HepG2 (cell line): ENCODE results near the gene OLFM3.

Source experiments
- ASH2L ChIP-seq: fragments of 300-600, 200-600 bp; sonication (generic); IDR thresholded peaks from 2 replicates; pipeline ENCODE4 v1.7.0; 2017; ENCODE audit warnings: low read depth, mild to moderate bottlenecking, moderate library complexity, mixed read lengths, low read length; ENCODE audit not compliant: insufficient read length
- CTCF ChIP-seq: sonication (generic); formaldehyde crosslinking; IDR thresholded peaks from 2 replicates; pipeline ENCODE4 v1.5.0; 2020; ENCODE audit warnings: mild to moderate bottlenecking, missing genetic modification reagents, moderate library complexity
- MXI1 ChIP-seq: IDR thresholded peaks from 3 replicates; pipeline ENCODE4 v1.6.1; 2012; ENCODE audit warnings: low read depth, low read length, inconsistent platforms, borderline replicate concordance
- POLR2A ChIP-seq, 2 experiments: IDR thresholded peaks; 2 replicates each; pipeline ENCODE4 v1.6.1; 2011; ENCODE audit warnings: low read depth in 2 of 2, low read length in 2 of 2, mild to moderate bottlenecking in 1 of 2, moderate library complexity in 1 of 2; ENCODE audit not compliant: insufficient read depth in 1 of 2
- POLR2G ChIP-seq: fragments of 200-400 bp; formaldehyde crosslinking; IDR thresholded peaks from 2 replicates; pipeline ENCODE4 v1.6.1; 2018; ENCODE audit warnings: mild to moderate bottlenecking, low read depth, low read length, moderate library complexity
- PREB ChIP-seq: sonication (generic); formaldehyde crosslinking; IDR thresholded peaks from 2 replicates; pipeline ENCODE4 v1.4.0; 2020; ENCODE audit warnings: missing genetic modification reagents
- RBM22 ChIP-seq: fragments of 200-400 bp; formaldehyde crosslinking; optimal IDR thresholded peaks from 2 replicates; pipeline ENCODE3; 2017; ENCODE audit warnings: mild to moderate bottlenecking, low read length, moderate library complexity
- SIN3A ChIP-seq: IDR thresholded peaks from 2 replicates; pipeline ENCODE4 v1.6.1; 2011; ENCODE audit warnings: low read depth, mild to moderate bottlenecking, control low read depth, low read length, borderline replicate concordance
- TOPORS ChIP-seq: sonication (generic); formaldehyde crosslinking; IDR thresholded peaks from 2 replicates; pipeline ENCODE4 v1.8.0; 2023; ENCODE audit warnings: mild to moderate bottlenecking, missing genetic modification reagents
- ZNF17 ChIP-seq: sonication (generic); formaldehyde crosslinking; IDR thresholded peaks from 2 replicates; pipeline ENCODE4 v1.5.0; 2020; ENCODE audit warnings: mild to moderate bottlenecking, missing genetic modification reagents
- ZNF558 ChIP-seq: sonication (generic); formaldehyde crosslinking; IDR thresholded peaks from 2 replicates; pipeline ENCODE4 v1.9.0; 2022; ENCODE audit warnings: mild to moderate bottlenecking, missing genetic modification reagents, borderline replicate concordance
- ZNF691 ChIP-seq: sonication (generic); formaldehyde crosslinking; IDR thresholded peaks from 2 replicates; pipeline ENCODE4 v1.4.0; 2020; ENCODE audit warnings: missing genetic modification reagents, low read depth, mild to moderate bottlenecking, borderline replicate concordance
- TF ChIP-seq, protein P1 (sequence below): sonication (generic); formaldehyde crosslinking; IDR thresholded peaks from 2 replicates; pipeline ENCODE4 v1.5.1; 2020; ENCODE audit warnings: mild to moderate bottlenecking, missing genetic modification reagents, moderate library complexity
- TF ChIP-seq, protein P2 (sequence below): sonication (generic); formaldehyde crosslinking; IDR thresholded peaks from 2 replicates; pipeline ENCODE4 v1.4.0; 2020; ENCODE audit warnings: missing genetic modification reagents, mild to moderate bottlenecking, borderline replicate concordance

DNA sequence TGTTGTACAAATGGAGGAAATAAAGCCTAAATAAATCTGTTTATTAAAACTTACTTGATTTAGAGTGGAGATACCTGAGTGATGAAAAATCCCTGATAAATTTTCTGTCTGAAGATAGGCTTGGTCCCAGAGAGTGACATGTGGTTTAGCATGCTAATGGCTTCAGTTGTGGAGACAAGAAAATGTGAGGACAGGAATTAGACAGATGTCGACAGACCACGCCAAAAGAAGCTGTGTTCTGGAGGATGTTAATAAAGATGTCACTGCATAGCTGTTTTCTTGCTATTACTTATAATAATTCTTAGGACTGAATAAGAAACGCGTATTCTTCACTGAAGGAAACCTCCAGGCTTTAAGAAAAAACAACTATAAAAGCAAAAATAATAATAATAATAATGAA, 154.9 kb downstream of the OLFM3 start:
- no peak for TF ChIP-seq CTCF (CRISPR knock-in tag)
- TF ChIP-seq, protein P1, sequence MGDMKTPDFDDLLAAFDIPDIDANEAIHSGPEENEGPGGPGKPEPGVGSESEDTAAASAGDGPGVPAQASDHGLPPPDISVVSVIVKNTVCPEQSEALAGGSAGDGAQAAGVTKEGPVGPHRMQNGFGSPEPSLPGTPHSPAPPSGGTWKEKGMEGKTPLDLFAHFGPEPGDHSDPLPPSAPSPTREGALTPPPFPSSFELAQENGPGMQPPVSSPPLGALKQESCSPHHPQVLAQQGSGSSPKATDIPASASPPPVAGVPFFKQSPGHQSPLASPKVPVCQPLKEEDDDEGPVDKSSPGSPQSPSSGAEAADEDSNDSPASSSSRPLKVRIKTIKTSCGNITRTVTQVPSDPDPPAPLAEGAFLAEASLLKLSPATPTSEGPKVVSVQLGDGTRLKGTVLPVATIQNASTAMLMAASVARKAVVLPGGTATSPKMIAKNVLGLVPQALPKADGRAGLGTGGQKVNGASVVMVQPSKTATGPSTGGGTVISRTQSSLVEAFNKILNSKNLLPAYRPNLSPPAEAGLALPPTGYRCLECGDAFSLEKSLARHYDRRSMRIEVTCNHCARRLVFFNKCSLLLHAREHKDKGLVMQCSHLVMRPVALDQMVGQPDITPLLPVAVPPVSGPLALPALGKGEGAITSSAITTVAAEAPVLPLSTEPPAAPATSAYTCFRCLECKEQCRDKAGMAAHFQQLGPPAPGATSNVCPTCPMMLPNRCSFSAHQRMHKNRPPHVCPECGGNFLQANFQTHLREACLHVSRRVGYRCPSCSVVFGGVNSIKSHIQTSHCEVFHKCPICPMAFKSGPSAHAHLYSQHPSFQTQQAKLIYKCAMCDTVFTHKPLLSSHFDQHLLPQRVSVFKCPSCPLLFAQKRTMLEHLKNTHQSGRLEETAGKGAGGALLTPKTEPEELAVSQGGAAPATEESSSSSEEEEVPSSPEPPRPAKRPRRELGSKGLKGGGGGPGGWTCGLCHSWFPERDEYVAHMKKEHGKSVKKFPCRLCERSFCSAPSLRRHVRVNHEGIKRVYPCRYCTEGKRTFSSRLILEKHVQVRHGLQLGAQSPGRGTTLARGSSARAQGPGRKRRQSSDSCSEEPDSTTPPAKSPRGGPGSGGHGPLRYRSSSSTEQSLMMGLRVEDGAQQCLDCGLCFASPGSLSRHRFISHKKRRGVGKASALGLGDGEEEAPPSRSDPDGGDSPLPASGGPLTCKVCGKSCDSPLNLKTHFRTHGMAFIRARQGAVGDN (CRISPR knock-in tag), result no peak
- no peak for TF ChIP-seq POLR2G
- TF ChIP-seq ZNF691 (CRISPR knock-in tag), result no peak
- TF ChIP-seq, protein P2, sequence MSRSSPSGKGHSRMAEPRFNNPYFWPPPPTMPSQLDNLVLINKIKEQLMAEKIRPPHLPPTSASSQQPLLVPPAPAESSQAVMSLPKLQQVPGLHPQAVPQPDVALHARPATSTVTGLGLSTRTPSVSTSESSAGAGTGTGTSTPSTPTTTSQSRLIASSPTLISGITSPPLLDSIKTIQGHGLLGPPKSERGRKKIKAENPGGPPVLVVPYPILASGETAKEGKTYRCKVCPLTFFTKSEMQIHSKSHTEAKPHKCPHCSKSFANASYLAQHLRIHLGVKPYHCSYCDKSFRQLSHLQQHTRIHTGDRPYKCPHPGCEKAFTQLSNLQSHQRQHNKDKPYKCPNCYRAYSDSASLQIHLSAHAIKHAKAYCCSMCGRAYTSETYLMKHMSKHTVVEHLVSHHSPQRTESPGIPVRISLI, result no peak
- no peak for TF ChIP-seq ASH2L
- TF ChIP-seq POLR2A (IDR thresholded peaks at IDR 0.05; ENCODE audit: insufficient read depth in 1 of 2, low read depth in 2 of 2, low read length in 2 of 2), result no peak
- TF ChIP-seq ZNF558 (CRISPR knock-in tag), result no peak
- no peak for TF ChIP-seq TOPORS (CRISPR knock-in tag)
- no peak for TF ChIP-seq ZNF17 (CRISPR knock-in tag)
- TF ChIP-seq SIN3A, result no peak
- no peak for TF ChIP-seq RBM22
- no peak for TF ChIP-seq MXI1
- no peak for TF ChIP-seq PREB (CRISPR knock-in tag)
